ENCODE results near the gene IFITM1.
"Not testable (repeated sequence)": the region's sequence is repeated elsewhere in the genome, so short reads cannot be mapped to it uniquely, and the experiment has no call there.

The IFITM1 gene

DNA sequence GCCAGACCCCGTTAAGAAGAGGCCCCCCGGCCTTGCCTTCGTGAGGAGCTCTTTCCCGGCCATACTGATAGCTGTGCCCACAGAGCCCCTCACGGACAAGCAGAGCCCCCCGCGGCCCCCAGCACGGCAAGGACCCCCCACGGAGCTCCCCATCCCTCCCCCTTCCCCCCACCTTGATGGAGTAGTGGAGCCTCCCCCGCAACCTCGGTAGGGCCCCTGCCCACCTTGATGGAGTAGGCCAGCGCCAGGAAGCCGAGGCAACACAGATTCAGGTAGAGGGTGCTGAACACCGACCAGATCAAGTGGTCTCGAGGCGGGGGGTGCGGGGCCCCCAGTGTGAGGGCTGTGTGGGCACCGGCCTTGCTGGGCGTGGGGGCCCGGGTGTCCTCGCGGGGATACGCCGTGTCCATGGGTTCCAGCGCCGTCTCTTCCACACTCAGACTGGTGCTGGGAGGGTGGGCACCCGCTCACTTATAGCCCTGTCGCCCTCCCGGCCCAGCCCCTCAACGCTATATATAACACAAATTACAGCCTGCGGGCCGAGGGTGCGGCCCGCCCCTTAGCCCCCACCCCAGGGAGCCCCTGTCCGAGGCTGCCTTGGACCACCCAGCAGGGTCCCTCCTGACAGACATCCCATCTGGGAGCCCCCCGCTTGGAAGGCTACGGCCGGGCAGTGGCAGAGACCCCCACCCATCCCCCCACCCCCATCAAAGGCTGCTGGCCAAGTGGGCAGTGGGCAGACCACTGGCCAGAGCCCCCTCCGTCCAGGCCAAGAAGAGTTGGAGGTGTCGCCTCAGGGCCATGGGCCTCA is 14.6 kb upstream of the IFITM1 start, which contains the start of gene IFITM5:
Gene IFITM5, minus strand, starts transcription at position 446 of the 811 bp plus-strand sequence. Its CDS starts 36 bp downstream, at position 410.
- in situ Hi-C loops (cut with HindIII; ENCODE audit: low pct_unique_long_range_greater_than_20kb, low sequenced_read_pairs) = no loop called here
- DNase-seq (ENCODE audit: low read depth in 1 of 2, low spot score in 1 of 2) = no peak

DNA sequence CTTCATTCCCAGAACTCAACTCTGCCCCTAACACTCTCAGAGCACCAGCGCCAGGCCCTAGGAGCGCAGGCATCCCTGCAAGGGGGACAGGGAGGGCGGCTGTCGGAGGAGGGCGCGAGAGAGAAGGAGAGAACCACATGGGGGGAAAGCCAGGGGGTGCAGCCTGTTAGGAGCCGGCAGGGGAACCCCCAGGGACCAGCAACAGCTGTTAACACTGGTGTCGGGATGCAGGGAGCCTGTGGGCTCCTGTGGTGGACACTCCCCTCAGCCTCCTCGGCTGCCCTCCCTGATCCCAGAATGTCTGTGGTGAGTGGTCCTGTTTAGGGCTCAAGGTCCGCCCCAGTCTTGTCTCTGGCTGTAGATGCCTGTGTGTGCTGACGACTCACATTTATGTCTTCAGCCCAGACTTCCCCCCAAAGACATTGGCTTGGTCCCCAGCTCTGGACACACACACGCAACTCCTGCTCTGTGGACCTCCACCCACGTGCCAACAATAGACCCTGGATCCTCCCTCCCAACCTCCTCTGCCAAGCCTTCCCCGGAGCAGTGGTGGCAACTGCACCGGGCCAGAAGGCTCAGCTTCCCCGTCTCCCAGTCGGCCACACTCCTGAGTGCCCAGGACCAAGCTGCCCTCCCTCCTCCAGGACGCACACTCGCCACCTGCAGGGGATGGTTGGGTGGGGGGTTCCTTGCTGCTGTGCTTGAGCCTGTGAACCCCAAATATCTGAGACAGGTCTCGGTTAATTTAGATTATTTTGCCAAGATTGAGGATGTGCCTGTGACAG is 13.7 kb upstream of the IFITM1 start:
- no peak for TF ChIP-seq JUND (IDR thresholded peaks at IDR 0.05; ENCODE audit: low read depth)
- in situ Hi-C loops (cut with HindIII; ENCODE audit: low pct_unique_long_range_greater_than_20kb, low sequenced_read_pairs) = no loop called here
- DNase-seq (ENCODE audit: low read depth in 1 of 2, low spot score in 1 of 2) = no peak

More for the DNA sequence above, 14.6 kb upstream of the IFITM1 start, which contains the start of gene IFITM5:
- no peak for TF ChIP-seq JUND (IDR thresholded peaks at IDR 0.05; ENCODE audit: low read depth)

DNA sequence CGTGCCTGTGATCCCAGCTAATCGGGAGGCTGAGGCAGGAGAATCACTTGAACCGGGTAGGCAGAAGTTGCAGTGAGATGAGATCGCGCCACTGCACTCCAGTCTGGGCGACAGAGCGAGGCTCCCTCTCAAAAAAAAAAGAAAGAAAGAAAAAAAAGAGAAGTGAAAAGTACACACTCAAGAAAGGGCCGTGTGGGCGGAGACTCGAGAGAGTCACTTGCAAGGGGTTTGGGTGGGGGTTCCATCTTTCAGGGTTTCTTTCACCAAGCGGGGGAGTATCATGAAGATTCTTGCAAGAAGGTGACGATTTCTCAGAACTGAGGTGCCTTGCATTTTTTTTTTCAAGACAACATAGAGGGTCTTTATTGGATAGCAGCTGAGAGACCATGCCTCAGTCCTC is 10.5 kb upstream of the IFITM1 start:
- in situ Hi-C loops (cut with HindIII; ENCODE audit: low pct_unique_long_range_greater_than_20kb, low sequenced_read_pairs) = no loop called here
- DNase-seq (ENCODE audit: low read depth in 1 of 2, low spot score in 1 of 2) = no peak
- no peak for TF ChIP-seq JUND (IDR thresholded peaks at IDR 0.05; ENCODE audit: low read depth)

DNA sequence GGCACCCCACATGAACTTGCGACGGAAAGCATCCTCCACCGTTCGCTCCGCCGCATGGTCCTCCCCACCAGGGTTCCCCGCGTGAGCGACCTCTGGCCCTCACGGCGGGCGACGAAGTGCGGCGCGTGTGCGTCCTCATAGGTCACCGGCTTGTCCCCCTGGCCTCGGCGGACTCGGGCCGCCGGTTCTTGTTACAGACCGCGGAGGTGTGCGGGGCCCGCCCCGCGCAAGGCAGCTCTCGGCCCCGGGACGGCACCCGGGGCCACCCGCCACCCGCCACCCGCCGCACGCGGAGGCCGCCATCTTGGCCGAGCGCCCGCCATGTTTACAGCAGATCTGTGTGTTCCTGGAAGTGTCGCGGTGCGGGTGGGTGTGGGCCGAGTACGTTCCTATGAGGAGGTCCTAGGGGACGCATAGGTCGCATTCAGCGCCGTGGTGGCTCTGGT is 9.8 kb upstream of the IFITM1 start:
- in situ Hi-C loops (cut with HindIII; ENCODE audit: low pct_unique_long_range_greater_than_20kb, low sequenced_read_pairs) = no loop called here
- DNase-seq (ENCODE audit: low read depth in 1 of 2, low spot score in 1 of 2) = no peak
- no peak for TF ChIP-seq JUND (IDR thresholded peaks at IDR 0.05; ENCODE audit: low read depth)

DNA sequence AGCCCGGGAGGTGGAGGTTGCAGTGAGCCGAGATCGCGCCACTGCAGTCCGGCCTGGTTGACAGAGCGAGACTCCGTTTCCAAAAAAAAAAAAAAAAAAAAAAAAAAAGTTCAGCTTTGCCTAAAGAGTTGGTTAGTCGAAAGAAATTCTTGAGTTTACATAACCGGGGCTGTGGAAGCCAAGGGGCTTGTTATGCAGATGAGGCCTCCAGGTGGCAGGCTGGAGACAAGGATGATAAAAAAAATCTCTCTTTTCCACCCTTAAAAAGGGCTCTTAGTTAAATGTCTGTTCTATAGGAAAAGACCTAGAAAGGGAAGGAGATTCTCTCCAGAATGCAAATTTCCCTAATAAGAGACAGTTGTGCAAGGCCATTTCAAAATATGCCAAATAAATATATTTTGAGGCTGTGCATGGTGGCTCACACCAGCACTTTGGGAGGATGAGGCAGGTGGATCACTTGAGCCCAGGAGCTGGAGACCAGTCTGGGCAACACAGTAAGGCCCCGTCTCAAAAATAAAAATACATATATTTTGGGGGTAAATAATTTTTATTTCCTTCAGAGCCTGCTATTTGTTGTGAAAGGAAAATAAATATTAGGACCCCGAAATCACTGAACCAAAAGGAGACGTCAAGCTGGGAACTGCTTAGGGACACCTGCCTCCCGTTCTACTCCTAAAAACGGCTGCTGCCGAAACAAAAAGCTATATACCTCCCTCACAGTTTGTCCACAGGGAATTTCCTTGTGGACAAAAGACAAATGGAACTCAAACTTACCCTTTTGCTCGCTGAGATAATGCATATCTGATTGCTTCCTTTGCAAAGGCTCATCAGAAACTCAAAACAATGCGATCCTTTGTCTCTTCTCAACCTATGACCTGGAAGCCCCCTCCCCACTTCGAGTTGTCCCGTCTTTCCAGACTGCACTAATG is 8.7 kb upstream of the IFITM1 start:
- TF ChIP-seq JUND (IDR thresholded peaks at IDR 0.05; ENCODE audit: low read depth) = no peak
- peak; percentile 52 to 74 for DNase-seq (ENCODE audit: low read depth in 1 of 2, low spot score in 1 of 2)
- in situ Hi-C loops (cut with HindIII; ENCODE audit: low pct_unique_long_range_greater_than_20kb, low sequenced_read_pairs) = no loop called here

DNA sequence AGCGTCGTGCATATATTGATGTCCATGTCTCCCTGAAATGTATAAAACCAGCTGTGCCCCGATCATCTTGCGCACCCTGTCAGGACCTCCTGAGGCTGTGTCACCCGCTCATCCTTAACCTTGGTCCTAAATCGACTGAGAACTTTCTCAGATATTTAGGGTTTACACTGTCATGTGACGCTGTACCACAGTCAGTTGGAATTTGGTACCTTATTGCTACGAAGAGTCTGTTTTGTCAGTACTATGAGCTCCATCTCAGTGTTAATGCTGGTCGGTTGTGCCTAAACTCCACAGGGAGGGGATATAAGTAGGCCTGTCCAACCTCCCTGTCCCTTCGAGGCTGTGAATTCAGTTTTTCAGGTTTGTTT is 8.0 kb upstream of the IFITM1 start:
- TF ChIP-seq JUND (IDR thresholded peaks at IDR 0.05; ENCODE audit: low read depth) = no peak
- no peak for DNase-seq (ENCODE audit: low read depth in 1 of 2, low spot score in 1 of 2)
- in situ Hi-C loops (cut with HindIII; ENCODE audit: low pct_unique_long_range_greater_than_20kb, low sequenced_read_pairs) = no loop called here

DNA sequence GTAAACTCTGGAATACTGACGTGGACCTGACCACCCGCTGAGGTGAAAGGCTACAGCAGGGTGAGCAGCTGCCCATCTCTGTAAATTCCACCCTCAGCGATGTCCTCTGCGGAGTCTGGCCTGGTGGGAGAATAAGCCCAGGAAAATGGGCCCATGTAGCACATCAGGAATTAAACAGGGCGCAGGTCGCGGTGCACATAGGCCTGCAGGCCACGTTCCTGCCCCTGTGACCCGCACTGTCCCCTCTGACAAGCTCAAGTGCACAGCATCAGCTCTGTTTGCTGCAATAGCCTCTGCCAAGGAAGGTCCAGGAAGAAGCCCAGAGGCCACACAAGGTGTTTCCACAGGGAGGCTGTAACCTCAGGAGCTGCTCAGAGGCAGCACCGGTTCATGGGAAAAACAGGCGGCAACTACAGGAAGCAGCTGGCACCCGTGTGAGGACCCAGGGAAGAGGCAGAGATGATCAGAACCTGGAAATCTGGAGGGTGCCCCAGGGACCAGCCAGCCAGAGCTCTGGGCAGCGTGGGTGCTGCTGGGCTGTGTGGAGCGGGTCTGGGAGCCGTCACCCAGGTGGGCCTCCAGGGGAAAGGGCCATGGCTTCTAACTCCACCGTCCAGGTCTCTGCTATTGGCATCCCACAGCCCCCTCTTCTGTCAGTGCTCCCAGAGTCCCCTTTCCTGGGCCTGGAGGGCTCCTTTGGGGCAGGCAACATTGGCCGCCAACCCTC is 7.0 kb upstream of the IFITM1 start:
- TF ChIP-seq JUND (IDR thresholded peaks at IDR 0.05; ENCODE audit: low read depth) = no peak
- in situ Hi-C loops (cut with HindIII; ENCODE audit: low pct_unique_long_range_greater_than_20kb, low sequenced_read_pairs) = no loop called here
- no peak for DNase-seq (ENCODE audit: low read depth in 1 of 2, low spot score in 1 of 2)

DNA sequence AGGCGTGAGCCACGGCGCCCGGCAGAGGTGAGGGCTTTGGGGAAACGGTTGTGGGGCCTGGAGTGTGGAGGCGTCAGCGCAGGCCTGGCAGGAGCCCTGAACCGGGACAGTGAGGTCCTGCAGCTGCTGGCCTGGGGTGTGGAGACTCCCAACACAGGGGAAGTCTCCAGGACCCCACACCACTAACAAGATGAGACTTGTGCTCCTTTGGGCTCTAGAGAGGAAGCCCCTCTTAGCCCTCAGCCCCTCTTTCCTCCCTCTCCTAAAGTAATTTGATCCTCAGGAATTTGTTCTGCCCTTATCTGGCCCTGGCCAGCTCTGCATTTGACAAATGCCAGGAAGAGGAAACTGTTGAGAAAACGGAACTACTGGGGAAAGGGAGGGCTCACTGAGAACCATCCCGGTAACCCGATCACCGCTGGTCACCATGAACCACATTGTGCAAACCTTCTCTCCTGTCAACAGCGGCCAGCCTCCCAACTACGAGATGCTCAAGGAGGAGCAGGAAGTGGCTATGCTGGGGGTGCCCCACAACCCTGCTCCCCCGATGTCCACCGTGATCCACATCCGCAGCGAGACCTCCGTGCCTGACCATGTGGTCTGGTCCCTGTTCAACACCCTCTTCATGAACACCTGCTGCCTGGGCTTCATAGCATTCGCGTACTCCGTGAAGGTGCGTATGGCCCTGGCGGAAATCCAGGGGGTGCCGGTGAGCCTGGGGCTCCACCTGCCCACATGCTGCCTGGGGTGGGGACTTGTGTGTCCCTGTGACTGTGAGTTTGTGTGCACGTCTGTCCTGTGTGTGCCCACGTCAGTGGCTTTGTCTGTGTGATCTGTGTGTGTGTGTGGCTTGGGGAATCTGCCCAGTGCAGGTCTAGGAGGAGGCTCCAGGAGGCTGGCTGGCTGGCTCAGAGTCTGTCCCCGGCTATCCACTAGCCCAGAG is 5.8 kb upstream of the IFITM1 start, which contains the start of gene IFITM2:
Gene IFITM2, plus strand, starts transcription at position 51 of the 943 bp plus-strand sequence. Its CDS starts 377 bp downstream, at position 428.
- in situ Hi-C loops (cut with HindIII; ENCODE audit: low pct_unique_long_range_greater_than_20kb, low sequenced_read_pairs) = not testable (repeated sequence)
- DNase-seq (ENCODE audit: low read depth in 1 of 2, low spot score in 1 of 2) = peak; percentile 46 to 77

DNA sequence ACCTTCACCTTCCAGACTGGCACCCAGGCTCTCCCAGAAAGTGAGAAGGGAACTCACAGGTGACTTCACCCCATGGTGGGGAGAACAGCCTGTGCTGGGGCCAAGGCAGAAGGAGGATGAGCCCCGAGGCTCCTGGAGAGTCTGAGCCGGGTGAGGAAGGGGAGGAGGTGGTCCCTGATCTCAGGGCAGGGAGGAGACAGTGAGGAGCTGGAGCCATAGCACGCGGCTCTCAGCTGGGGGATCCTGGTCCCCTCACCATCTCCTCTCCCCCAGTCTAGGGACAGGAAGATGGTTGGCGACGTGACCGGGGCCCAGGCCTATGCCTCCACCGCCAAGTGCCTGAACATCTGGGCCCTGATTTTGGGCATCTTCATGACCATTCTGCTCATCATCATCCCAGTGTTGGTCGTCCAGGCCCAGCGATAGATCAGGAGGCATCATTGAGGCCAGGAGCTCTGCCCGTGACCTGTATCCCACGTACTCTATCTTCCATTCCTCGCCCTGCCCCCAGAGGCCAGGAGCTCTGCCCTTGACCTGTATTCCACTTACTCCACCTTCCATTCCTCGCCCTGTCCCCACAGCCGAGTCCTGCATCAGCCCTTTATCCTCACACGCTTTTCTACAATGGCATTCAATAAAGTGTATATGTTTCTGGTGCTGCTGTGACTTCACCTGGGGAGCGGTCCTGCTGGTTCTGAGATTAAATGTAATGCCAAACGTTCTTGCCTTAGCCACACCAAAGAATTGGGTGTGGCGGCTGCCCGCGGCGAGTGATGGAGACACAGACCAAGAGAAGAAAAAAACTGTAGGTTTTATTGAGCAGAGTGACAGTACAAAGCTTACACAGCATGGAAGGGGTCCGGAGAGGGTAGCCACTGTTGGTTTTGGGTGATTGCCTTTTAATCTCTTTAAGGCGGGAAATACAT is 4.8 kb upstream of the IFITM1 start:
- in situ Hi-C loops (cut with HindIII; ENCODE audit: low pct_unique_long_range_greater_than_20kb, low sequenced_read_pairs); DNase-seq (ENCODE audit: low read depth in 1 of 2, low spot score in 1 of 2): not testable (repeated sequence)

DNA sequence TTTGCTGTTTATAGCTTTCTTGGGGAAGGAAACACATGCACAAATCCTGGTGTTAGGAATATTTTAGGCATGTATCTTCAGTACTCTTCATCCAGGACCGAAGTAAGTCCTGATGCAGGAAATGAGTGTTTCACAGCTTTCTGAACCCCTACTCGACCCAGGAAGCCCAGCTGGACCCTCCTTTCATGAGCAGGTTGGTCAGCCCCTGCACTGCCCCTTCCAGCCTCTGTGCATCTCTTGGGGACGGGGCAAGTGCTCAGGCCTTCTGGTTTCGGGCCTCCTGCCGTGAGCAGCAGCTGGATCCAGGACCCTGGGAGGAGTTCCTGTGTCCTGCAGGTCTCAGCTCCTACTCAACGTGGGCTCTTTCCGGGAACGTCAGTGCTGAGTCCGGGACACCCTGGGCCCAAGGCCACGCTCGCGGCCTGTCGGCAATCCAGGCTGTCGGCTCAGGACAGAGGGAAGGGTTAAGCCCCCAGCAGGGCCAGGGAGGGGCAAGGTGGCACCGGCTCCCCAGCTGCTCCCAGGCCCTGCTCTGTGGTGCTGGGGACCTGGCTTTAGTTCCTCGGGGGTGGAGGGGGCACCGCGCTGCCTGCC is 3.8 kb upstream of the IFITM1 start:
- in situ Hi-C loops (cut with HindIII; ENCODE audit: low pct_unique_long_range_greater_than_20kb, low sequenced_read_pairs); DNase-seq (ENCODE audit: low read depth in 1 of 2, low spot score in 1 of 2): not testable (repeated sequence)

DNA sequence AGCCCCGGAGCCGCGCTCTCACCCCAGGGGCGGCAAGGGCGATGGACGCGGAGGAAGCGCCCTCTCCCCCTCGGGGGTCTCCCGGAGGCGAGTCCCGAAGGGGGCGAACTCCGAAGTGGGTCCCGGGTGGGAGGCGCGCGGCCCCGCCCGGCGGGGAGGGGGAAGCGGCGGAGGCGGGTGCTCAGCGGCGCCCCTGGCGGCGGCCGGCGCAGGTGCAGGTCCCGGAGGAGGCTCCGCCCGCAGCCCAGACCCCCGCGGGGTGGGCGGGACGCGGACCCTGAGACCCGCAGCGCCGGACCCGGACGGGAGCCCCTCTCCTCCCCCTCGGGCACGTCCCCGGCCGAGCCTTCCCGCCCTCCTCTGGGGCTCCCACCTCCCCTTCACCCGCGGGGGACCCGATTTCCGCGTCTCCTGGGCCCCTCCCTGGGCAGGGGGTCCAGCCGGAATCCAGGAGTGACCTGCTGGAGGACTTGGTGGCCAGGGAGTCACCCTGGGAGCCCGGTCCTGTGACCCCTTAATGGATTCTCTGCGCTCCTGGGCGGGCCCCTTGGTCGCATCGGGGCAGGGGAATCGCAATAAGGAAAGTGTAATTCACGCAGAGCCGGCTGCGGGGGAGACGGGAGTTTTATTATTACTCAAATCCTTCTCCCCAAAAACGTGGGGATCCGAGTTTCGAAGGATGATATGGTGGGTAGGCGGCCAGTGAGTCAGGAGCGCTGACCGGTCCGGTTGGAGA is 2.7 kb upstream of the IFITM1 start:
- in situ Hi-C loops (cut with HindIII; ENCODE audit: low pct_unique_long_range_greater_than_20kb, low sequenced_read_pairs); DNase-seq (ENCODE audit: low read depth in 1 of 2, low spot score in 1 of 2): not testable (repeated sequence)

All from T47D (cell line).